Stimulated activated effector memory CD8-positive, alpha-beta T cell treated with anti-CD3 and anti-CD28 coated beads, Interleukin-12 subunit alpha, Interleukin-12 subunit beta, amount 100 ng/mL, for 72 hours (primary cell): ENCODE results near the gene MATN1.
"Not testable (repeated sequence)": the region's sequence is repeated elsewhere in the genome, so short reads cannot be mapped to it uniquely, and the experiment has no call there.

Experiments used
- ATAC-seq: fragments of 150-1000 bp; cut with Tn5 transposase; 2 replicates; pipeline ENCODE4 v1.10.0; 2021
- DNase-seq, 2 donors: peaks; one replicate each; pipeline ENCODE4 v3.0.0; 2021 to 2022; ENCODE audit warnings: low spot score in 2 of 2
- H3K27ac Mint-ChIP-seq: one replicate; pipeline ENCODE4 v1.8.0; 2022; ENCODE audit warnings: mild to moderate bottlenecking, mixed read lengths
- H3K36me3 Mint-ChIP-seq: one replicate; pipeline ENCODE4 v1.8.0; 2022; ENCODE audit warnings: mild to moderate bottlenecking, mixed read lengths
- H3K4me1 Mint-ChIP-seq: one replicate; pipeline ENCODE4 v1.8.0; 2022; ENCODE audit warnings: mixed read lengths
- H3K4me3 Mint-ChIP-seq: one replicate; pipeline ENCODE4 v1.8.0; 2022; ENCODE audit warnings: mild to moderate bottlenecking, mixed read lengths
- H3K9me3 Mint-ChIP-seq: one replicate; pipeline ENCODE4 v1.8.0; 2022; ENCODE audit warnings: mixed read lengths

Gene MATN1

GRCh38 chr1:30723331-30723755 lies at the start of gene MATN1:
MATN1 (minus strand) TSS chr1:30723585; CDS start chr1:30723551, 34 bp downstream.
- ATAC-seq (no peak), DNase-seq (no peak)
- Mint-ChIP-seq H3K27ac (peak within 1 kb of the TSS; percentile 63), H3K9me3 (no peaks in the 10 kb centered on the region), H3K36me3 (peaks cover 40% of the 10 kb centered on the region), H3K4me1 (peaks cover 34% of the 10 kb centered on the region), H3K4me3 (no peak within 1 kb of the TSS)

GRCh38 chr1:30771005-30771404 lies 47.6 kb upstream of the MATN1 start:
- Mint-ChIP-seq H3K9me3 (no peaks in the 10 kb centered on the region), H3K36me3 (peaks cover 5% of the 10 kb centered on the region), H3K4me1 (peaks cover 6% of the 10 kb centered on the region), H3K27ac (no peak overlapping the region), H3K4me3 (no peak overlapping the region)
- DNase-seq = no peak
- no peak for ATAC-seq

GRCh38 chr1:30770150-30770549 lies 46.8 kb upstream of the MATN1 start:
- ATAC-seq = no peak
- Mint-ChIP-seq H3K36me3 (peaks cover 5% of the 10 kb centered on the region), H3K4me3 (no peak overlapping the region), H3K27ac (no peak overlapping the region), H3K4me1 (peaks cover 13% of the 10 kb centered on the region), H3K9me3 (no peaks in the 10 kb centered on the region)
- no peak for DNase-seq

GRCh38 chr1:30768830-30769718 lies 45.7 kb upstream of the MATN1 start:
- DNase-seq = no peak
- H3K4me3 Mint-ChIP-seq = no peak overlapping the region
- no peak for ATAC-seq
- H3K36me3 Mint-ChIP-seq = peaks cover 5% of the 10 kb centered on the region
- H3K27ac Mint-ChIP-seq = peak overlapping the region; percentile 70
- H3K9me3 Mint-ChIP-seq = no peaks in the 10 kb centered on the region
- H3K4me1 Mint-ChIP-seq = peaks cover 13% of the 10 kb centered on the region

GRCh38 chr1:30768159-30768829 lies 44.9 kb upstream of the MATN1 start:
- Mint-ChIP-seq H3K36me3 (peaks cover 5% of the 10 kb centered on the region), H3K4me1 (peaks cover 15% of the 10 kb centered on the region), H3K27ac (peak overlapping the region; percentile 70), H3K9me3 (no peaks in the 10 kb centered on the region), H3K4me3 (no peak overlapping the region)
- no peak for DNase-seq
- ATAC-seq = no peak

GRCh38 chr1:30766948-30767347 lies 43.6 kb upstream of the MATN1 start:
- ATAC-seq, DNase-seq, H3K36me3 Mint-ChIP-seq, H3K4me3 Mint-ChIP-seq, H3K9me3 Mint-ChIP-seq, H3K27ac Mint-ChIP-seq: not testable (repeated sequence)
- H3K4me1 Mint-ChIP-seq = peaks cover 28% of the 10 kb centered on the region

- H3K4me1 Mint-ChIP-seq = peaks cover 35% of the 10 kb centered on the region
- H3K27ac Mint-ChIP-seq = peak overlapping the region; percentile 76
- no peak overlapping the region for H3K4me3 Mint-ChIP-seq
- ATAC-seq (peak; percentile 33), DNase-seq (no peak)
- no peaks in the 10 kb centered on the region for H3K9me3 Mint-ChIP-seq
- H3K36me3 Mint-ChIP-seq = peaks cover 5% of the 10 kb centered on the region
Observed at GRCh38 chr1:30765556-30766434, 42.4 kb upstream of the MATN1 start.

- Mint-ChIP-seq H3K9me3 (no peaks in the 10 kb centered on the region), H3K36me3 (peaks cover 5% of the 10 kb centered on the region), H3K4me1 (peaks cover 43% of the 10 kb centered on the region), H3K27ac (peak overlapping the region; percentile 76), H3K4me3 (no peak overlapping the region)
- DNase-seq (no peak), ATAC-seq (peak; percentile 25)
Observed at GRCh38 chr1:30764939-30765555, 41.7 kb upstream of the MATN1 start.

GRCh38 chr1:30764396-30764795 lies 41.0 kb upstream of the MATN1 start:
- ATAC-seq = no peak
- peaks cover 5% of the 10 kb centered on the region for H3K36me3 Mint-ChIP-seq

GRCh38 chr1:30763651-30764248 lies 40.4 kb upstream of the MATN1 start:
- peak overlapping the region; percentile 66 for H3K27ac Mint-ChIP-seq

More at GRCh38 chr1:30764396-30764795, 41.0 kb upstream of the MATN1 start:
- Mint-ChIP-seq H3K4me3 (no peak overlapping the region), H3K4me1 (peaks cover 49% of the 10 kb centered on the region), H3K27ac (peak overlapping the region; percentile 14), H3K9me3 (no peaks in the 10 kb centered on the region)
- no peak for DNase-seq

GRCh38 chr1:30762930-30763650 lies 39.7 kb upstream of the MATN1 start:
- Mint-ChIP-seq H3K36me3 (peaks cover 4% of the 10 kb centered on the region), H3K27ac (peak overlapping the region; percentile 66), H3K9me3 (no peaks in the 10 kb centered on the region), H3K4me3 (no peak overlapping the region), H3K4me1 (peaks cover 62% of the 10 kb centered on the region)
- no peak for DNase-seq
- ATAC-seq = no peak

More at GRCh38 chr1:30763651-30764248, 40.4 kb upstream of the MATN1 start:
- Mint-ChIP-seq H3K9me3 (no peaks in the 10 kb centered on the region), H3K4me3 (no peak overlapping the region), H3K4me1 (peaks cover 56% of the 10 kb centered on the region), H3K36me3 (peaks cover 2% of the 10 kb centered on the region)
- DNase-seq (no peak), ATAC-seq (no peak)

GRCh38 chr1:30762152-30762929 lies 39.0 kb upstream of the MATN1 start:
- H3K36me3 Mint-ChIP-seq = peaks cover 8% of the 10 kb centered on the region
- H3K4me3 Mint-ChIP-seq = no peak overlapping the region
- no peaks in the 10 kb centered on the region for H3K9me3 Mint-ChIP-seq
- H3K4me1 Mint-ChIP-seq = peaks cover 68% of the 10 kb centered on the region
- DNase-seq = no peak
- H3K27ac Mint-ChIP-seq = peak overlapping the region; percentile 66
- ATAC-seq = no peak

GRCh38 chr1:30761381-30762151 lies 38.2 kb upstream of the MATN1 start:
- Mint-ChIP-seq H3K36me3 (peaks cover 15% of the 10 kb centered on the region), H3K9me3 (no peaks in the 10 kb centered on the region), H3K4me1 (peaks cover 75% of the 10 kb centered on the region), H3K27ac (peak overlapping the region; percentile 17), H3K4me3 (peak overlapping the region; percentile 99)
- no peak for DNase-seq
- no peak for ATAC-seq
